HL-60/S4 treated with retinoic acid at 250 ng/mL for 4 days and 3 days (cell line): Measurements from ENCODE around the gene URM1.

Experiments used
- in situ Hi-C: fragments of 300-500 bp; cut with MboI; formaldehyde crosslinking; loops from 2 replicates; pipeline ENCODE4 v1.7.0; 2022; ENCODE audit warnings: low sequenced_read_pairs

Gene URM1

DNA sequence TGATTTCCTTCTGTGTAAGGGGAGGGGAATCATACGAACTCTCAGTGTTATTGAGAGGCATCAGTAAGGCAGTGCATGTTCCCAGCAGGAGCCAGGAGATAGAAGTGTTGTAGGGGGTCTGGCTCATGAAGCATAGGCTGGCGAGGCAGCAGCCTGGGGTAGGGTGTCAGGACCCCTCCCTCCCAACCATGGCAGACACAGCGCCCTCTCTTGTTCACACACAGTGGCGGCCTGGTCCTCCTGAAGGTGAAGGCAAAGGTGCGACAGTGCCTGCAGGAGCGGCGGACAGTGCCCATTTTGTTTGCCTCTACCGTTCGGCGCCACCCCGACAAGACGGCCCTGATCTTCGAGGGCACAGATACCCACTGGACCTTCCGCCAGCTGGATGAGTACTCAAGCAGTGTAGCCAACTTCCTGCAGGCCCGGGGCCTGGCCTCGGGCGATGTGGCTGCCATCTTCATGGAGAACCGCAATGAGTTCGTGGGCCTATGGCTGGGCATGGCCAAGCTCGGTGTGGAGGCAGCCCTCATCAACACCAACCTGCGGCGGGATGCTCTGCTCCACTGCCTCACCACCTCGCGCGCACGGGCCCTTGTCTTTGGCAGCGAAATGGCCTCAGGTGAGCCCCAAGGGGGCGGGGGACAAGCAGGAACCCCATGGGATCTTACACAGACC lies 26.1 kb upstream of the URM1 start:
- in situ Hi-C loops = no loop called here

- in situ Hi-C loops = no loop called here
Observed at GRCh38 chr9:128349125-128349524, 22.0 kb upstream of the URM1 start.

DNA sequence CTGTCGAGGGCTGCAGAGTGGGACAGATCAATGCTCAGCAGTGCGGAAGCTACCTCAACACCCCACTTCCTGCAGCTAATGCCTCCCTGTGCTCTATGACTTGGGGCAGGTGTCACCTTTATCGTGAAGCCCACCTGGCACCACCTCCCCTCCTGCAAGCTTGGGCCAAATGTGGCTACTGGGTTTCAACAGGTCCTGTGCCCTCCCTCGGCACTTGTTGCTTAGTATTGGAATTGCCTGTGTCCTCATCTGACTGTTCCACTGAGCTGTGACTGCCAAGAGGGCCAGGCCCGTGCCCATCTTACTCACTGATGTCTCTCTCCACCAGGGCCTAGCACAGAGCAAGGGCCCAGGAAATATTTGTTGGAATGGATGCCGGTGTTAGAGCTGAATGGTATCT lies 21.4 kb upstream of the URM1 start:
- in situ Hi-C loops = no loop called here

DNA sequence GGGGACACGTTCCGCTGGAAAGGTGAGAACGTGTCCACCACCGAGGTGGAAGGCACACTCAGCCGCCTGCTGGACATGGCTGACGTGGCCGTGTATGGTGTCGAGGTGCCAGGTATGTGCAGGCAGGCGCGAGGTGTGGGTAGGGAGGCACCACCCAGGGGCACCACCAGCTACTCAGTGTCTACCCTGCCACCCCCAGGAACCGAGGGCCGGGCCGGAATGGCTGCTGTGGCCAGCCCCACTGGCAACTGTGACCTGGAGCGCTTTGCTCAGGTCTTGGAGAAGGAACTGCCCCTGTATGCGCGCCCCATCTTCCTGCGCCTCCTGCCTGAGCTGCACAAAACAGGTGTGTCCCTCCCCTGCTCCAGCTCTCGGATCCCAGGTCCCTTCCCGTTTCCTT lies 15.7 kb upstream of the URM1 start:
- in situ Hi-C loops = no loop called here

DNA sequence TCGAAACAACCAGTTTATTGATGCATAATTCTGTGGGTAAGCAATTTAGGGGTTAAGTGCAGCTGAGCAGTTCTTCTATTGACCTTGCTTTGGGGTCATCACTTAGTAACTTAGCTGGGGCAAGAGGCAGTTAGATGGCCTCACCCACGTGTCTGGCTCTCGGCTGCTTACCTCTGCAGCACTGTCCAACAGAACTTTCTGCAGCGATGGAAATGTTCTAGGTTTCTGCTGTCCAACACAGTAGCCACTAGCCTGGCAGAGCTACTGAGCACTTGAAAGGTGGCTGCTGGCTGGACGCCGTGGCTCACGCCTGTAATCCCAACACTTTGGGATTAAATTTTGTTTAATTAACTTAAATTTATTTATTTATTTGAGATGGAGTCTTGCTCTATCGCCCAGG lies 13.1 kb upstream of the URM1 start:
- in situ Hi-C loops = no loop called here

DNA sequence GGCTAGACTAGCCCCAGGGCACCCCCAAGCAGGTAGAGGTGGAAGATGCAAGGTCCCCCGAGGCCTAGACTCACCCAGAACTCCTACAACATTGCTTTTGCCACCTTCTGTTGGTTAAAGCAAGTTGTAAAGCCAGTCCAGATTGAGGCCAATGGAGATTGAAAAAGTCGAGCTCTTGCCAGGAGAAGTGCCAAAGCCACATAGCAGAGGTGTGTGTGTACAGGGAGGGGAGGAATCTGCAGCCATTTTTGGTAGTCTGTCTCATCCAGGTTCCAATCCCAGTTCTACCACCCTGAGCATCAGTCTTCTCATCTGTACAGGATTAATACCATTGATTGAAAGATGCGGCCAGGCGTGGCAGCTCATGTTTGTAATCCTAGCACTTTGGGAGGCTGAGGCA lies 12.3 kb upstream of the URM1 start:
- in situ Hi-C loops = no loop called here

DNA sequence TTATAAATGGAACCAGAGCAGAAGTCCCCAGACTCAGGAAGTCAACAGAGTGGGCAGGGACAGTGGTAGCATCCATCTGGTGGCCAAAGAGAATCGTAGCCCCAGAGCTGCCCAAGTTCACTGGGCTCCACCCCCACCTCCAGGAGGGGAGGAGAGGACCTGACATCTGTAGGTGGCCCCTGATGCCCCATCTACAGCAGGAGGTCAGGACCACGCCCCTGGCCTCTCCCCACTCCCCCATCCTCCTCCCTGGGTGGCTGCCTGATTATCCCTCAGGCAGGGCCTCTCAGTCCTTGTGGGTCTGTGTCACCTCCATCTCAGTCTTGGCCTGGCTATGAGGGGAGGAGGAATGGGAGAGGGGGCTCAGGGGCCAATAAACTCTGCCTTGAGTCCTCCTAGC lies 10.3 kb upstream of the URM1 start:
- in situ Hi-C loops = loop anchor here (10.0 kb wide), 1 partner anchor 54 kb away; no protein-coding TSS in a partner anchor

- in situ Hi-C loops = loop anchor here (10.0 kb wide), 1 partner anchor 53 kb away; no protein-coding TSS in a partner anchor
Observed at GRCh38 chr9:128361296-128361985, 9.7 kb upstream of the URM1 start.

GRCh38 chr9:128361986-128362646 lies 9.1 kb upstream of the URM1 start:
- in situ Hi-C loops = loop anchor here (10.0 kb wide), 1 partner anchor 53 kb away; no protein-coding TSS in a partner anchor

- in situ Hi-C loops = loop anchor here (10.0 kb wide), 1 partner anchor 52 kb away; no protein-coding TSS in a partner anchor
Observed at GRCh38 chr9:128362774-128363173, 8.4 kb upstream of the URM1 start.

- in situ Hi-C loops = loop anchor here (10.0 kb wide), 1 partner anchor 49 kb away; no protein-coding TSS in a partner anchor
Observed at GRCh38 chr9:128365525-128365924, 5.6 kb upstream of the URM1 start.

DNA sequence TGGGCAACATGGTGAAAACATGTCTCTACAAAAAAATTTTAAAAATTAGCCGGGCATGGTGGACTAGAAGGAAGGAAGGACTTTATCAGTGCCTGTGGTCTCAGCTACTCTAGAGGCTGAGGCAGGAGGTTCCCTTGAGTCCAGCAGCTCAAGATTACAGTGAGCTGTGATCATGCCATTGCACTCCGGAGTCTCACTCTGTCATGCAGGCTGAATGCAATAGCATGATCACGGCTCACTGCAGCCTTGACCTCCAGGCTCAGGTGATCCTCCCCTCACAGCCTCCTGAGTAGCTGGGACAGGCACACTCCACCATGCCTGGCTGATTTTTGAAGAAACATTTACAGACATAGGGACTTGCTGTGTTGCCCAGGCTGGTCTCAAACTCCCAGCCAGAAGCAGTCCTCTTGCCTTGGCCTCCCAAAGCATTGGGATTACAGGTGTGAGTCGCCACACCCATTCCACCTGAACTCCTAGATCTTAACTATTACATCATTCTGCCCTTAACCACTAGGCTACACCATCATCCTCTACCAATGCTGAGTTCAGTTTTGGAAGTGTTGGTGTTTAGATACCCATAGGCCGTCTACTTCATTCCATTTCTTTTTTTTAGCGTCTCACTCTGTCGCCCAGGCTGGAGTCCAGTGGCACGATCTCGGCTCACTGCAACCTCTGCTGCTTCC lies 2.0 kb upstream of the URM1 start:
- in situ Hi-C loops = loop anchor here (10.0 kb wide), 1 partner anchor 46 kb away; no protein-coding TSS in a partner anchor

GRCh38 chr9:128370367-128370751 lies 815 bp upstream of the URM1 start:
- in situ Hi-C loops = no loop called here

- in situ Hi-C loops = no loop called here
Observed at GRCh38 chr9:128371630-128372117, 500 bp downstream of the URM1 start.

DNA sequence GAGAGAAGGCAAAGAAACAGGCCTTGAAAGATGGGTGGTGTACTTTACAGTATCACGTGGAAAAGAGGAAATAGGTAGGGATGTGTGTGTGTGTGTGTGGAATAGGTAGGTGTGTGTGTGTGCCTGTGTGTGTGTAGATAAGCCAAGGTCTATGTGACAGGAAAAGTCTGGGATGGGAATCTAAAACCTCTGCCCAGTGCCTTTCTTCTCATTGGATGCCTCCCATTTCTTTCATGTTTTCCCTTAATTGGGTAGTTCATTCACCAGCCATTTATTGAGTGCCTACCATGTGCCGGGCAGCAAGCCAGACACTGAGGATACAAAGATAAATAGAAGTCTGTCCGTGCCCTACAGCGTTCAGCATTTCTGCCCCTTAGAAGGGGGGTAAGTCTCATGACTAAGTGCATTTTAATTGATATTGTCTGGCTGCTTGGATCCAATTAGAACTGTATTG lies 1.0 kb downstream of the URM1 start:
- in situ Hi-C loops = no loop called here

GRCh38 chr9:128372784-128373183 lies 1.6 kb downstream of the URM1 start:
- in situ Hi-C loops = no loop called here

- in situ Hi-C loops = no loop called here
Observed at GRCh38 chr9:128374221-128374675, 3.1 kb downstream of the URM1 start.

DNA sequence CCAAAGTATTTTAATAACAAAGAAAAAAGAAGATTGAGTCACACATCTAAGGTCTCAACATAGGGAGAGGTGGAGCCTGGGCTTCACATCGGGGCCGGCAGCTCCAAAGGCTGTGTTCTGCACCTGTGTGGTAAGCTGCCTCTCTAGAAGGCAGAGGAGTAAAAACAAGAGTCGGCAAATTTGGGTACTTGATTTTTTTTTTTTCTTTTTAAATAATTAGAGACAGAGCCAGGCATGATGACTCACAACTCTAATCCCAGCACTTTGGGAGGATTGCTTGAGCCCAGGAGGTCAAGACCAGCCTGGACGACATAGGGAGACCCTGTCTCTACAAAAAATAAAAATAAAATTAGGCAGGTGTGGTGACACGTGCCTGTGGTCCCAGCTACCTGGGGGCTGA lies 4.7 kb downstream of the URM1 start:
- in situ Hi-C loops = no loop called here

DNA sequence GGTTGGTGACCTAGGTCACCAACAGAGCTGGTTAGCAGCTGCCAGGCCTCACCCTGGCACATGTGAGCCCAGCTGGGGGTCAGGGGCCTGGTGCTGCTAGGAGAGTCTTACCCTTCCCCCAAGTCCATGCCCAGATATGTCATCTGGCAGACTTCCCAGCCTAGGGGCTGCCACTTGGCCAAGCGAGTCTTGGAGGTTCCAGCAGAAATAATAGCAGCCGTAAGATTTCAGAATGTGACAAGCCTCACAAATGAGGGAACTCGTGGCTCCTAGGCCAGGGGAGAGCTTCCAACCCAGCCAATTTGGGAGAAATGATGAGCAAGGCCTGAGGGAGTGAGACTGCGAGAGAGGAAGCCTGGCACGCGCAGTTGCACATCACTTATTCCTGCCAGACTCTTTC lies 11.1 kb downstream of the URM1 start:
- in situ Hi-C loops = no loop called here

GRCh38 chr9:128383007-128383753 lies 12.0 kb downstream of the URM1 start:
- in situ Hi-C loops = no loop called here
